A673 (cell line): Measurements from ENCODE around the gene TAPBP.

Source experiments
- CTCF ChIP-seq: fragments of 300-800, 200-600 bp; sonication (generic); conservative IDR thresholded peaks from 2 replicates; pipeline ENCODE4 v1.5.1; 2017; ENCODE audit warnings: low read depth, mild to moderate bottlenecking, antibody characterized with exemption, low read length, moderate library complexity, mixed read lengths
- EZH2 ChIP-seq: fragments of 200-600 bp; sonication (generic); IDR thresholded peaks from 2 replicates; pipeline ENCODE4 v1.6.1; 2017; ENCODE audit warnings: borderline replicate concordance, low read depth, mild to moderate bottlenecking, mixed read lengths, antibody characterized with exemption, low read length; ENCODE audit not compliant: poor library complexity, severe bottlenecking

- TF ChIP-seq CTCF (no peak), EZH2 (no peak)
Observed at GRCh38 chr6:33329058-33329457, 15.2 kb upstream of the TAPBP start.
